Measurements from ENCODE around the gene MYOF.

DNA sequence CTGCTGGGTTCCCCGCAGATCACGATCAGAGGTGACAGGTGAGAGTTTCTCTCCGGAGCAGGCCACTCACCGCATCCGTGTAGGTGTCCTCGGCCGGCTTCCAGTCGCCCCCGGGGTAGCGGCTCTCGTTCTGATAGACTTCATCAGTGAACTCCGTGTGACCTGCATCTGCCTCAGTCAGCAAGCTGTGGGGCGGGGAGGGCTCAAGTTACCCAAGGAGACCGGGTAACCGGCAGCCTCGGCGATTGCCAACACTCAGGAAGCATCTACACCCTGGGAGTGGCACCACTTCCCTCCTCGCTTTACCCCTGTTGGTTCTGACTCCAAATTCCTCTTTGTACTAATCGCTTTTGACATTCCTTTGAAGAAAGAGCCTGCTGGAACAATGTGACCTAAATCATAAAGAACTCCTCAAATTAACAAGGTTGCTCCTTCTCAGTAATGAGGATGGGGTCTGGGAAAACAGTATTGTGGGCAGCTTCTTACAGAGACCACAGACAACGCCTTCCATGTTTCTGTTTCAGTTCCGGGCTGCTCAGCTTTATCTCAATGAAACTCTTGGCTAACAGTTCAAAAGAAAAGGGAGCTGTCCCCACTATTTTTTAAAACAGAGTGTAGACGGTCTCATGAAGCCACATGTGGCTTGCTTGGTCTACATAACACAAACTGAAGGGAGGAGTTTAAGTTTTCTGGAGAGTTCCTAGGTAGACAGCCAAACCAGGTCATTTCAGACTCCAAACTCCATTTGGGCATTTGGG is 118.1 kb downstream of the MYOF start:
- TF ChIP-seq, protein P1, sequence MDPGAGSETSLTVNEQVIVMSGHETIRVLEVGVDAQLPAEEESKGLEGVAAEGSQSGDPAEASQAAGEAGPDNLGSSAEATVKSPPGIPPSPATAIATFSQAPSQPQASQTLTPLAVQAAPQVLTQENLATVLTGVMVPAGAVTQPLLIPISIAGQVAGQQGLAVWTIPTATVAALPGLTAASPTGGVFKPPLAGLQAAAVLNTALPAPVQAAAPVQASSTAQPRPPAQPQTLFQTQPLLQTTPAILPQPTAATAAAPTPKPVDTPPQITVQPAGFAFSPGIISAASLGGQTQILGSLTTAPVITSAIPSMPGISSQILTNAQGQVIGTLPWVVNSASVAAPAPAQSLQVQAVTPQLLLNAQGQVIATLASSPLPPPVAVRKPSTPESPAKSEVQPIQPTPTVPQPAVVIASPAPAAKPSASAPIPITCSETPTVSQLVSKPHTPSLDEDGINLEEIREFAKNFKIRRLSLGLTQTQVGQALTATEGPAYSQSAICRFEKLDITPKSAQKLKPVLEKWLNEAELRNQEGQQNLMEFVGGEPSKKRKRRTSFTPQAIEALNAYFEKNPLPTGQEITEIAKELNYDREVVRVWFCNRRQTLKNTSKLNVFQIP (CRISPR knock-in tag; IDR thresholded peaks at IDR 0.05; ENCODE audit: borderline replicate concordance, low read depth): no peak
- TF ChIP-seq, protein P2, sequence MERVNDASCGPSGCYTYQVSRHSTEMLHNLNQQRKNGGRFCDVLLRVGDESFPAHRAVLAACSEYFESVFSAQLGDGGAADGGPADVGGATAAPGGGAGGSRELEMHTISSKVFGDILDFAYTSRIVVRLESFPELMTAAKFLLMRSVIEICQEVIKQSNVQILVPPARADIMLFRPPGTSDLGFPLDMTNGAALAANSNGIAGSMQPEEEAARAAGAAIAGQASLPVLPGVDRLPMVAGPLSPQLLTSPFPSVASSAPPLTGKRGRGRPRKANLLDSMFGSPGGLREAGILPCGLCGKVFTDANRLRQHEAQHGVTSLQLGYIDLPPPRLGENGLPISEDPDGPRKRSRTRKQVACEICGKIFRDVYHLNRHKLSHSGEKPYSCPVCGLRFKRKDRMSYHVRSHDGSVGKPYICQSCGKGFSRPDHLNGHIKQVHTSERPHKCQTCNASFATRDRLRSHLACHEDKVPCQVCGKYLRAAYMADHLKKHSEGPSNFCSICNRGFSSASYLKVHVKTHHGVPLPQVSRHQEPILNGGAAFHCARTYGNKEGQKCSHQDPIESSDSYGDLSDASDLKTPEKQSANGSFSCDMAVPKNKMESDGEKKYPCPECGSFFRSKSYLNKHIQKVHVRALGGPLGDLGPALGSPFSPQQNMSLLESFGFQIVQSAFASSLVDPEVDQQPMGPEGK (CRISPR knock-in tag; IDR thresholded peaks at IDR 0.05; ENCODE audit: borderline replicate concordance): no peak
- no peak for TF ChIP-seq SNAI2 (CRISPR knock-in tag; IDR thresholded peaks at IDR 0.05)
- TF ChIP-seq RARB (CRISPR knock-in tag; IDR thresholded peaks at IDR 0.05): no peak
- TF ChIP-seq CSDC2 (CRISPR knock-in tag; IDR thresholded peaks at IDR 0.05): no peak
- no peak for TF ChIP-seq ZFP3 (CRISPR knock-in tag; IDR thresholded peaks at IDR 0.05)

All from SK-N-SH treated with all-trans-retinoic acid at 6 μM for 48 hours (cell line).